Activated gamma-delta T cell treated with anti-CD3 and anti-CD28 coated beads, Interleukin-2, amount 50 U/mL, for 16 hours (primary cell): ENCODE results near the gene DGCR2.
A peak's percentile ranks its signal among the peaks of the same experiment; 100 is the strongest.

ENCODE experiments used
- DNase-seq: peaks from one replicate; pipeline ENCODE4 v3.0.0-alpha.2; 2020; ENCODE audit warnings: low read depth

The DGCR2 gene

GRCh38 chr22:19127329-19128008, 5.3 kb upstream of the DGCR2 start:
- DNase-seq: no peak

- DNase-seq: no peak
These were observed 4.4 kb upstream of the DGCR2 start for GRCh38 chr22:19126309-19127273.

- DNase-seq: no peak
These were observed 3.5 kb upstream of the DGCR2 start for GRCh38 chr22:19125474-19126308.

- no peak for DNase-seq
These were observed 2.8 kb upstream of the DGCR2 start for GRCh38 chr22:19125011-19125410.

GRCh38 chr22:19124377-19124776, 2.2 kb upstream of the DGCR2 start:
- no peak for DNase-seq

- DNase-seq: no peak
These were observed 1.7 kb upstream of the DGCR2 start for GRCh38 chr22:19123936-19124335.

GRCh38 chr22:19122752-19123492, 710 bp upstream of the DGCR2 start:
- no peak for DNase-seq

GRCh38 chr22:19121631-19122142, 525 bp downstream of the DGCR2 start:
- peak; percentile 6 for DNase-seq

GRCh38 chr22:19120829-19121630, 1.2 kb downstream of the DGCR2 start:
- no peak for DNase-seq

GRCh38 chr22:19119949-19120348, 2.3 kb downstream of the DGCR2 start:
- DNase-seq: no peak

- DNase-seq: no peak
These were observed 3.8 kb downstream of the DGCR2 start for GRCh38 chr22:19118329-19118880.

- no peak for DNase-seq
These were observed 5.1 kb downstream of the DGCR2 start for GRCh38 chr22:19117111-19117512.

GRCh38 chr22:19115628-19116027, 6.6 kb downstream of the DGCR2 start:
- no peak for DNase-seq

- no peak for DNase-seq
These were observed 7.1 kb downstream of the DGCR2 start for GRCh38 chr22:19114984-19115552.

- DNase-seq: no peak
These were observed 8.8 kb downstream of the DGCR2 start for GRCh38 chr22:19113429-19113828.

GRCh38 chr22:19111584-19111983, 10.6 kb downstream of the DGCR2 start:
- DNase-seq: no peak

GRCh38 chr22:19111140-19111539, 11.1 kb downstream of the DGCR2 start:
- DNase-seq: no peak

GRCh38 chr22:19110646-19111045, 11.6 kb downstream of the DGCR2 start:
- DNase-seq: no peak

GRCh38 chr22:19110064-19110458, 12.2 kb downstream of the DGCR2 start:
- no peak for DNase-seq
